H54 (cell line): Measurements from ENCODE around the gene MAN2A2.
"Not testable (repeated sequence)": the region's sequence is repeated elsewhere in the genome, so short reads cannot be mapped to it uniquely, and the experiment has no call there.

Experiments used
- DNase-seq: peaks from one replicate; pipeline ENCODE4 v3.0.0; 2011; ENCODE audit warnings: low spot score, mixed read lengths; ENCODE audit not compliant: insufficient read length
- FAIRE-seq: peaks from 3 replicates; lab custom pipeline; 2011; peaks lifted over from hg19 to GRCh38; lab: Jason Lieb, UNC
- POLR2A ChIP-seq: IDR thresholded peaks from 2 replicates; pipeline ENCODE4 v1.6.1; 2011; ENCODE audit warnings: low read depth, mild to moderate bottlenecking, low read length

Gene MAN2A2

DNA sequence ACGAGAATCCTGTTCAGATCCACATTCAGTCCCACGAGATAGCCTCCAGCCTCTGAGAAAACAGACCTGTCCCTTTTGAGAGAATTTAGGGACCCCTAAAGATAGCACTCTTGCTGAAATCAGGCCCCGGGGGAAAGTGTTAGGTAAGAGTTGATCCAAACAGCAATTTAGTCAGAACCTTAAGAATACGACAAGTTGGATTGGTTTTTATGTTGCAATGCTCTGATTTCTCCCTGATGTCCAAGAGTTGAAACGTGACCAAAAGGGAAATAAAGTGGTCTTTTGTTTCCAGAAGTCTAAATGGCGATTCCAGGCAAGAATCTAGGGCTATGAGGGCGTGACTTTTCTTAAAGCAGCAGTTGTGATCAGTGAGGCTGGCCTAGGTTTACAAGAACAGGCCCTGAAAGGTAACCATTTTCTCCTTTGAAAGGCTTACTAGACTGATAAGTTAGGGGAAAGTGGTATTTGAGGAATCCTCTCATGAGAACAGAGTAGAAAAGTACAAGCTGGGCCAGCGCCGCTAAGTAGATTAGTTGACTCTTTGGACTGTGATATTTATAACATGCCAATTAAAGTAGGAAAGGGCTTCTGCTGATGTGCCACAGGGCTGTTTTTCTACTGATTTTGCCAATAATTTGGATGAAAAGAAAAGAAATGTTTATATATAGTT, 4.9 kb downstream of the MAN2A2 start:
- FAIRE-seq: no peak
- DNase-seq: no peak
- no peak for TF ChIP-seq POLR2A

DNA sequence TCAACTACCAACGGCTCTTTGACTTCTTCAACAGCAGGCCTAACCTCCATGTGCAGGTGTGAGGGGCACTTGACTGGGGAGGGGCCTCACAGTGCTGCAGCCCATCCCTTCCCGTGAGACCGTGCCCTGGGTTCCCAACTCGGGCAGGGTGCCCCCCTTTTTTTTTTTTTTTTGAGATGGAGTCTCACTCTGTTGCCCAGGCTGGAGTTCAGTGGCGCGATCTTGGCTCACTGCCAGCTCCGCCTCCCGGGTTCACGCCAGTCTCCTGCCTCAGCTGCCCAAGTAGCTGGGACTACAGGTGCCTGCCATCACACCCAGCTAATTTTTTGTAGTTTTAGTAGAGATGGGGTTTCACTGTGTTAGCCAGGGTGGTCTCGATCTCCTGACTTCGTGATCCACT, 6.3 kb downstream of the MAN2A2 start:
- DNase-seq, FAIRE-seq: not testable (repeated sequence)

DNA sequence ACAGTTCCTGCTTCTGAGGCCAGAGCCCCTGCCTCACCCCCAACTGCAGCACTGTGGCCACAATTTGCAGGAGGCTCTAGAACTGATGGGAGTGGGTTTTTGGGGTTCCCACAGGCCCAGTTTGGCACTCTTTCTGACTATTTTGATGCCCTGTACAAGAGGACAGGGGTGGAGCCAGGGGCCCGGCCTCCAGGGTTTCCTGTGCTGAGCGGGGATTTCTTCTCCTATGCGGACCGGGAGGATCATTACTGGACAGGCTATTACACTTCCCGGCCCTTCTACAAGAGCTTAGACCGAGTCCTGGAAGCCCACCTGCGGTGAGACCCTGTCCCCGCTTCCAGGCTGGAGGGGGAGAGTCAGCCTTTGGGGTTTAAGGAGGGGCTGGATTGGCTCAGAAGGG, 6.9 kb downstream of the MAN2A2 start:
- DNase-seq (no peak), FAIRE-seq (no peak)
- TF ChIP-seq POLR2A: no peak

DNA sequence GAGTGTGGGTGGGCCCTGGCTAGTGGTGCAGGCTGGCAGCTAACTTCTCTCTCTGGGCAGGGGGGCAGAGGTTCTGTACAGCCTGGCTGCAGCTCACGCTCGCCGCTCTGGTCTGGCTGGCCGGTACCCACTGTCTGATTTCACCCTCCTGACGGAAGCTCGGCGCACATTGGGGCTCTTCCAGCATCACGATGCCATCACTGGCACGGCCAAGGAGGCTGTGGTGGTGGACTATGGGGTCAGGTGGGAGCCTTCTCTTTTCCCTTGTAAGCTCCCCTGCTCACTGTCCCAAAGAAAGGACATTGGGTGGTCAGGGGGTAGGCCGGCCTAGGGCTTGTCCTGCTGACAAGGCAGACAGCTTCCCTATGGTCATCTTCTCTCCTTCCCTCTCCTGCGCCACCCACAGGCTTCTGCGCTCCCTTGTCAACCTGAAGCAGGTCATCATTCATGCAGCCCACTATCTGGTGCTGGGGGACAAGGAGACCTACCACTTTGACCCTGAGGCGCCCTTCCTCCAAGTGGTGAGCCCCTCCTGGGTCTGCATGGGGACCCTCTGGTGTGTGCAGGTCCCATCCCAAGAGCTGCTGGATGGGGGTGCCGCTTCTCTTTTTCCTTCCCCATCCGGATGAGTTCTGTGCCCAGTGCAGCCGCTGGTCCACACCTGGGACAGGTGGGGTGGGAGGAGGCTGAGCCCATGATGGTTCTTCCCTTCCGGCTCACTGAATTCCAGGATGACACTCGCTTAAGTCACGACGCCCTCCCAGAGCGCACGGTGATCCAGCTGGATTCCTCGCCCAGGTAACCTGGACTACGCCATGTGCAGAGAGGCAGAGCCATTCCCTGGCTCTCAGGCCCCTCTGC, 7.6 kb downstream of the MAN2A2 start:
- TF ChIP-seq POLR2A: no peak
- FAIRE-seq: no peak
- DNase-seq: no peak

DNA sequence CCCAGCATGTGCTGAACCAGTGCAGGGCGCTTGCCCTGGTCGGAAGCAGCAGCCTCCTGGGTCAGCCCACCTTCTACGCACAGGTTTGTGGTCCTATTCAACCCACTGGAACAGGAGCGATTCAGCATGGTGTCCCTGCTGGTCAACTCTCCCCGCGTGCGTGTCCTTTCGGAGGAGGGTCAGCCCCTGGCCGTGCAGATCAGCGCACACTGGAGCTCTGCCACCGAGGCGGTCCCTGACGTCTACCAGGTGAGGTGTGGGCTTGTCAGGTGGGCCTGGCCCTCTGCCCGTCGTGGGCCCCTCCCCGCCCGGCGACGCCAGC, 8.2 kb downstream of the MAN2A2 start:
- FAIRE-seq: no peak
- no peak for DNase-seq
- TF ChIP-seq POLR2A: no peak

DNA sequence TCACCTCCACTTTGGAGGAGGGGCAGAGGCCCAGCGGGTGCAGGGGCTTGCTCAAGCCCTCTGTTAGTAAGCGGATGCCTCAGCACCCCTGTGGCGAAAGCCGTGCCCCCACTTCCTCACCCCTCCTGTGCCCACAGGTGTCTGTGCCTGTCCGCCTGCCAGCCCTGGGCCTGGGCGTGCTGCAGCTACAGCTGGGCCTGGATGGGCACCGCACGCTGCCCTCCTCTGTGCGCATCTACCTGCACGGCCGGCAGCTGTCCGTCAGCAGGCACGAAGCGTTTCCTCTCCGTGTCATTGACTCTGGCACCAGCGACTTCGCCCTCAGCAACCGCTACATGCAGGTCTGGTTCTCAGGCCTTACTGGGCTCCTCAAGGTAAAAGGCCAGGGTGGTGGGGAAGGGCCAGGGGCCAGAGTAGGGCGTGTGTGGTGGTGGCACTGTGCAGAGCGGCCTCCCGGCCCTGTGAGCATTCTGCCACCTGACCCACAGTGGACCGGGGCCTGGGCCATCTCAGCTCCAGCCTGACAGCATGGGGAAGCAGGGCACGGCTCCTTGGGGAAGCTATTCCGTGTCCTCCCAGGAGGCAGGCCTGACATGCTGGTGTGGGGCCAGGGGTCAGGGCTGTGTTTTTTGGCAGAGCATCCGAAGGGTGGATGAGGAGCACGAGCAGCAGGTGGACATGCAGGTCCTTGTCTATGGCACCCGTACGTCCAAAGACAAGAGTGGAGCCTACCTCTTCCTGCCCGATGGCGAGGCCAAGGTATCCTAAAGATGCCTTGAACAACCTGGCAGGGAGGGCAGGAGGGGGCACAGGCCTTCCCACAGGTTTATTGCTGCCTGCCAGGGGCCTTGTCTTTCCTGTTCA, 9.0 kb downstream of the MAN2A2 start:
- TF ChIP-seq POLR2A: no peak
- DNase-seq: no peak
- FAIRE-seq: no peak

DNA sequence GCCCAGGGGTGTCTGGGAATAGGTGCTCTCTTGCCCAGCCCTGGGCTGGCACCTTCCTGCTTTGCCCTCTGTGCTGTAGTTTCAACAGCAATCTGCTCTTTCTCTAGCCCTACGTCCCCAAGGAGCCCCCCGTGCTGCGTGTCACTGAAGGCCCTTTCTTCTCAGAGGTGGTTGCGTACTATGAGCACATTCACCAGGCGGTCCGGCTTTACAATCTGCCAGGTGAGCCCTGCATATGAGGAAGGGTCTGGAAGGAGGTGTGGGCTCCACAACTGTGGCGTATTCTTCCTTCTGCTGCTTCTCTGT, 9.6 kb downstream of the MAN2A2 start:
- TF ChIP-seq POLR2A: no peak
- DNase-seq (no peak), FAIRE-seq (no peak)

DNA sequence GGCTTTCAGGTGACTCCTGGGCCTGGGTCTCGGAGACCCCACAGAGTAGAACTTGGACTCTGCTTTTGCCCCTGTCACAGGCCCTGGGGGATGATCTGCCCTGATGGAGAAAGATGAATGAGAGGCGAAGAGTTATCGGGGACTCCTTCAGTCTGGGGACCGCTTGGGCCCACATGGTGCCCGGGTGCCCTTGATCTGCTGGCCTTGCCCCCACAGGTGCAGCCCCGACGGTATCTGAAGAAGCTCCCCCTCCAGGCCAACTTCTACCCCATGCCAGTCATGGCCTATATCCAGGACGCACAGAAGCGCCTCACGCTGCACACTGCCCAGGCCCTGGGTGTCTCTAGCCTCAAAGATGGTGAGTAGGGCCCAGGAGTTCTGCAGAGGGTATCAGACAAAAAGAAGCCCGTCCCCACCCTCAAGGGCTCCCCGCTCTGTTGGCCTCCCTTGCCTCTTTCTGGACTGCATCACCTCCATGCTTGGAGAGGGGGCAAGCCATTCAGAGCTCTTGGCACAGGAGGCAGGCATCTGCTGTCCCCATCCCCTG, 10.4 kb downstream of the MAN2A2 start:
- no peak for DNase-seq
- no peak for FAIRE-seq
- TF ChIP-seq POLR2A: no peak

DNA sequence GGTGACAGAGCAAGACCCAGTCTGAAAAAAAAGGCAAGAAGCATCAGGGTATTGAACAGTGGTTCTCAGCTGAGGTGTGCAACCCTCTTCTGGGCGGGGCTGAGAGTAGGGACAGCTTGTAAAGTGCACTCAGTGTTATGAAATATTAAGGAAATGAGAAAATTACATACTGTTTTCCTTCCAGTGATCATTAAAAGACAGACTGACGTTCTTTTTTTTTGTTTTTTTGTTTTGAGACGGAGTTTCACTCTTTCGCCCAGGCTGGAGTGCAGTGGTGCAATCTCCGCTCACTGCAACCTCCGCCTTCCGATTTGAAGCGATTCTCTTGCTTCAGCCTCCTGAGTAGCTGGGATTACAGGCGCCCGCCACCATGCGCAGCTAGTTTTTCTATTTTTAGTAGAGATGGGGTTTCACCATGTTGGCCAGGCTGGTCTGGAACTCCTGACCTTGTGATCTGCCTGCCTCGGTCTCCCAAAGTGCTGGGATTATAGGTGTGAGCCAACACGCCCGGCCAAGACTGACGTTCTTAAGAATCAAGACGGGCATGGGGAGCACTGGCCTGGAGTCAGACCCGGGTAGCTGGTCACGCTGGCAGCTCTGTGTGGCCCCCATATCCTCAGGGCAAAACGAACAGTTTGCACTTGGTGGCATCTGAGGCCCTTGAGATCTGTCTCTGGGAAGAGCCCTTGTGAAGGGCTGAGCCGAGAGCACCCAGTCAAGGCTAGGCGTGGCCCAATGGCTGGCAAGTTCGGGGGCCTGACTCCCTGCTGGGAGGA, 11.4 kb downstream of the MAN2A2 start:
- TF ChIP-seq POLR2A: no peak
- no peak for FAIRE-seq
- DNase-seq: no peak

DNA sequence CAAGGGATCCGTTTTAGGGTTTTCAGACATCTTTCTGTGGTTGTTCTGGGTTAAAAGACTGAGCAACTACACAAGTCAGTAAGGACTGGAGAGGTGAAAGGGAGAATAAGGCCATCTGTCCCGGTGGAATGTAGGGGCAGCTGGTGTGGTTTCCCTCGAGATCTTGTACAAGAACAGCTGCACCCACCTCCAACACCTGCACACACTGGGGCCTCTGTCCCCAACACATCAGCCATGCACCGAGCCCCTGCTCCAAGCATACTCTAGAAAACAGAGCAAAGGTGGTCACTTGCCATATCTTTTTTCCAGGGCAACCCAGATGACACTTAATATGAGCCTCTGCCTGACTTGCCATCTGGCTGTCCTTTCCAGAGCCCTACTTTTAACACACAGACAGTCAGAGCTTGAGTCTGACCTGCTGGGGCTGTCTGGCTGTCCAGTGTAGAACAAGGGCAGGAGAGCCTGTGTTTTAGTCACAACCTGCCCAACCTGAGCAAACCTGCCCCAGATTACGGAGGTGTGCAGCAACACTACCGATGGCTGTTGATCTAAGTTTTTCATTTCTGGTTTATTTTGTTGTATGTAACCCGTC, 12.2 kb downstream of the MAN2A2 start:
- no peak for FAIRE-seq
- DNase-seq: no peak
- TF ChIP-seq POLR2A: no peak

DNA sequence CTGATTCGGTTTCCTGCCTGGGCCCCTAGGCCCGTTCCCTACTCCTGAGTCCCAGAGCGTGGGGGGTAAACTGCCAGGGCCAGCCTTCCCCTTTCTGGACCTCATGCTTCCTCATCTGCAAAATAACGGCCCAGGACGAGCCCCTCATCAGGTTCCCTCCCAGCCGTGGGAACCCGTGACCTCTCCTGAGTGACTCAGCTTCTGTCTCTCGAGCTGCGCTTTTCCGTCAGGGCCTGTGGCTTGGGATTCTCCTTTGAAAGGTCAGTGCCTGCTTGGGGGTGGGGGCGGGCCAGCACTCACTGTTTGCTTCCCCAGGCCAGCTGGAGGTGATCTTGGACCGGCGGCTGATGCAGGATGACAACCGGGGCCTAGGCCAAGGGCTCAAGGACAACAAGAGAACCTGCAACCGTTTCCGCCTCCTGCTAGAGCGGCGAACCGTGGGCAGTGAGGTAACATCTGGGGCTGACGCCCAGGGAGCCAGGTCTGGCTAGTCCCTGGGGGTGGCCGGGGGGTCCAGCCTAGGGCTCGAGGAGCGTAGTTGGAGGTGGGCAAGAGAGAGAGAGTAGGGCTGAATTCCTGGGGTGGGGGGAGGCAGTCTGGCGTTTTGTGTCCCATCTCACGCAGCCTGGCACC, 12.8 kb downstream of the MAN2A2 start:
- no peak for TF ChIP-seq POLR2A
- FAIRE-seq: no peak
- DNase-seq: no peak

DNA sequence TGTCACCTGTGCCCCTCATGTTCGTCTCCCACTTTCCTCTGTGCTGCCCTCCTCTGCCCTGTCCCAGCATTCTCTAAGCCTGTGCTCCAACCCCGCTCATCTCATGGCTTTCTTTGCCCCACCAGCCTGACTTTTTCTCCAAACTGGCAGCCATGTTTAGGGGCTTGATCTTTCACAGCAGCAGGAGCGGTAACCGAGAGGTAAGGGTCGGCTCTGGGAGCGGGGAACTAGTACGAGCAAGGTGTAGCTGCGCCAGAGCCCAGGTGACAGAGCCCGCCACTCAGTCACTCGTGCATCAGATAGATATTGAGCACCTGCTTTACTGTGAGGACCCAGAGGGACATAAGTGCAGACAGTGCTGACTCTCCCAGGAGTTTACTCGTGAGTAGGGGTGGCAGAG, 13.4 kb downstream of the MAN2A2 start:
- FAIRE-seq (no peak), DNase-seq (no peak)
- TF ChIP-seq POLR2A: no peak

DNA sequence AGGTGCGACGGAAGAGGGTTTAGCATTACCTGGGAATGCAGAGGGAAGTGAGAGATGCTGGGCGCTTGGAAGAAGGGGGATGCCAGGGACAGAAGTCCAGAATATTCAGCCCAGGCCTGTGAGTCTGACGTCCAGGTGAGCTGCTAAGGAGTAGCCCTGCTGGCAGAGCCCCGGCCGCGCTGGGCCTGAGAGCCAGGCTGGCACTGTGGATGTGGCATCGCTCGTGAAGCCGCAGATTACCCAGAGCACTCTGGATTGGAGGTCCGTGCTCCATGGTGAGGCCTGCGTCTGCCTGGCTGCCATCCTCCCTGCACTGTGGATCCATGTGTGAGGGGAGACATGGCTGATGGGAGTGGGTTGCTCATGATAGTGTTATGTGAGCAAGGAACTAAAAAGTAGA, 14.5 kb downstream of the MAN2A2 start:
- TF ChIP-seq POLR2A: no peak
- DNase-seq (no peak), FAIRE-seq (no peak)
